GM12878 (cell line): ENCODE data around the gene IFNG-AS1. TPM values are rescaled to one million over a fixed set of nuclear protein-coding genes. Genes with fewer than 3 reads are reported as not detected.

Source experiments
- ATAC-seq: fragments of 200-7000 bp; cut with Tn5 transposase; 3 replicates; pipeline ENCODE4 v1.9.1; 2020; ENCODE audit warnings: mild to moderate bottlenecking, moderate library complexity
- BruUV-seq: library from RNA; stranded (reverse); fragments of 400-500 nt; replicated peaks from 2 replicates; lab custom pipeline; 2021; lab: Mats Ljungman, UMichigan
- CTCF ChIA-PET: fragments of 300-600 bp; sonication (Branson Sonifier 250); formaldehyde crosslinking; extraction: SDS; loops from one replicate; lab custom pipeline; 2021; ENCODE audit warnings: inconsistent platforms; lab: Yijun Ruan, JAX
- POLR2A ChIA-PET: fragments of 350-600 bp; formaldehyde crosslinking; extraction: SDS; loops from one replicate; lab custom pipeline; 2021; ENCODE audit warnings: inconsistent platforms; lab: Charles Lee
- RAD21 ChIA-PET: fragments of 300-600 bp; sonication (Branson Sonifier 250); formaldehyde crosslinking; loops from one replicate; lab custom pipeline; 2023; ENCODE audit warnings: antibody characterized with exemption; ENCODE audit not compliant: unreplicated experiment; lab: Charles Lee
- SMC1A ChIA-PET: fragments of 300-600 bp; sonication (Branson Sonifier 250); formaldehyde crosslinking; loops from one replicate; lab custom pipeline; 2023; ENCODE audit not compliant: unreplicated experiment, uncharacterized antibody; lab: Charles Lee
- DNase-seq: peaks from one replicate; pipeline ENCODE4 v3.0.0-alpha.2; 2011; ENCODE audit warnings: low read depth, low spot score
- FAIRE-seq: peaks from 3 replicates; lab custom pipeline; 2011; peaks lifted over from hg19 to GRCh38; lab: Jason Lieb, UNC
- H2AFZ ChIP-seq: 2 replicates; pipeline ENCODE4 v1.6.0; 2011; ENCODE audit warnings: low read depth, low read length, control low read depth; ENCODE audit not compliant: control insufficient read depth
- H3K27ac ChIP-seq: 2 replicates; pipeline ENCODE4 v1.5.1; 2011; ENCODE audit warnings: control low read depth; ENCODE audit not compliant: control insufficient read depth, insufficient read depth
- H3K27me3 ChIP-seq, 2 experiments: replicated peaks in 1 of 2; 2 replicates each; pipeline versions ENCODE4 v1.6.0 to v1.6.1; 2011; ENCODE audit warnings: low read length in 1 of 2; ENCODE audit not compliant: control insufficient read depth in 2 of 2, insufficient read depth in 2 of 2
- H3K36me3 ChIP-seq, 2 experiments: 2 replicates each; pipeline ENCODE4 v1.5.1; 2011; ENCODE audit warnings: low read length in 1 of 2; ENCODE audit not compliant: control insufficient read depth in 2 of 2, insufficient read depth in 2 of 2
- H3K4me1 ChIP-seq: 2 replicates; pipeline ENCODE4 v1.6.1; 2011; ENCODE audit warnings: mild to moderate bottlenecking, low read length, moderate library complexity, mixed read lengths; ENCODE audit not compliant: control insufficient read depth, insufficient read depth
- H3K4me2 ChIP-seq: 2 replicates; pipeline ENCODE4 v1.6.0; 2011; ENCODE audit warnings: control low read depth; ENCODE audit not compliant: control insufficient read depth, insufficient read depth
- H3K4me3 ChIP-seq: fragments of 200-600 bp; sonication (generic); 2 replicates; pipeline ENCODE4 v1.5.1; 2016
- H3K79me2 ChIP-seq: 2 replicates; pipeline ENCODE4 v1.6.0; 2011; ENCODE audit warnings: low read length; ENCODE audit not compliant: control insufficient read depth, insufficient read depth
- H3K9ac ChIP-seq: 2 replicates; pipeline ENCODE4 v1.8.0; 2011; ENCODE audit warnings: low read length, control low read depth, mixed read lengths; ENCODE audit not compliant: control insufficient read depth, insufficient read depth
- H3K9me3 ChIP-seq: replicated peaks from 3 replicates; pipeline ENCODE4 v1.5.1; 2011; ENCODE audit warnings: mild to moderate bottlenecking, low read length; ENCODE audit not compliant: control insufficient read depth, insufficient read depth
- H4K20me1 ChIP-seq: 2 replicates; pipeline ENCODE4 v1.6.0; 2011; ENCODE audit not compliant: control insufficient read depth, insufficient read depth
- BCL3 ChIP-seq: IDR thresholded peaks from 2 replicates; pipeline ENCODE4 v1.6.1; 2011; ENCODE audit warnings: borderline replicate concordance, low read depth, mild to moderate bottlenecking, moderate library complexity, low read length; ENCODE audit not compliant: insufficient read depth, poor library complexity, severe bottlenecking
- CBX5 ChIP-seq: sonication (generic); IDR thresholded peaks from 2 replicates; pipeline ENCODE4 v1.6.1; 2016; ENCODE audit warnings: low read depth, moderate library complexity, mild to moderate bottlenecking, inconsistent platforms
- CHD1 ChIP-seq: IDR thresholded peaks from 2 replicates; pipeline ENCODE4 v1.6.1; 2012; ENCODE audit warnings: low read depth, low read length, improper control_type of control experiment
- CREB1 ChIP-seq: IDR thresholded peaks from 2 replicates; pipeline ENCODE4 v1.6.1; 2012; ENCODE audit warnings: low read depth, mild to moderate bottlenecking, inconsistent platforms
- MYC ChIP-seq: IDR thresholded peaks from 2 replicates; pipeline ENCODE4 v1.6.1; 2011; ENCODE audit warnings: mild to moderate bottlenecking, low read length, moderate library complexity, inconsistent platforms; ENCODE audit not compliant: insufficient read depth, insufficient replicate concordance, insufficient read length, severe bottlenecking
- SIN3A ChIP-seq: IDR thresholded peaks from 2 replicates; pipeline ENCODE4 v1.6.1; 2012; ENCODE audit warnings: low read depth, low read length, improper control_type of control experiment
- SIX5 ChIP-seq: IDR thresholded peaks from 2 replicates; pipeline ENCODE4 v1.6.1; 2011; ENCODE audit warnings: mild to moderate bottlenecking, low read depth, low read length, moderate library complexity; ENCODE audit not compliant: severe bottlenecking
- TBL1XR1 ChIP-seq: IDR thresholded peaks from 2 replicates; pipeline ENCODE4 v1.6.1; 2012; ENCODE audit warnings: low read depth, low read length, improper control_type of control experiment
- ZNF24 ChIP-seq: fragments of 450-650 bp; IDR thresholded peaks from 2 replicates; pipeline ENCODE4 v1.6.1; 2017; ENCODE audit warnings: antibody characterized with exemption, mild to moderate bottlenecking
- WGBS: methylation state at CpG from one replicate; pipeline ENCODE4 v1.1.6; 2016; ENCODE audit warnings: low lambda C conversion rate; ENCODE audit not compliant: insufficient replicate concordance, insufficient coverage; ENCODE audit errors: missing lambda C conversion rate; 5-methylcytosine and 5-hydroxymethylcytosine counted together
- in situ Hi-C: fragments of 300-500 bp; cut with MboI; formaldehyde crosslinking; loops from 9 replicates; pipeline ENCODE4 v1.14.3; 2018; ENCODE audit warnings: mixed read lengths
- intact Hi-C: fragments of 100-400 bp; cut with micrococcal nuclease; formaldehyde crosslinking; loops from one replicate; pipeline ENCODE4 v1.14.2; 2022; ENCODE audit not compliant: unreplicated experiment
- polyA plus RNA-seq, 11 experiments: library from polyadenylated mRNA; depleted of rRNA in 4 of 11; unstranded in 6 of 11; stranded (reverse) in 5 of 11; fragments of >200 nt; fragmentation: Nextera tagmentation in 4 of 11; fragmentation: Illumina TruSeq in 1 of 11; extraction: Ambion mirVana in 4 of 11; extraction: Trizol in 1 of 11; gene quantifications; 1 replicate in 1 of 11; 2 replicates in 10 of 11; pipeline versions ENCODE4 v1.2.1 to v1.2.3, GENCODE V29; 2011 to 2016; ENCODE audit warnings: inconsistent platforms in 2 of 11, missing spikeins in 2 of 11, low read depth in 1 of 11
- total RNA-seq, 4 experiments: library from RNA; depleted of rRNA in 3 of 4; stranded (reverse); fragments of >200 nt in 3 of 4; fragmentation: Illumina TruSeq in 1 of 4; extraction: Trizol in 1 of 4; gene quantifications; 2 replicates each; pipeline versions ENCODE4 v1.2.1 to v1.2.3, GENCODE V29; 2013 to 2021
- TF ChIP-seq, protein P1 (sequence below): fragments of 450-650 bp; formaldehyde crosslinking; IDR thresholded peaks from 2 replicates; pipeline ENCODE4 v1.4.0; 2020; ENCODE audit warnings: mild to moderate bottlenecking, moderate library complexity
- TF ChIP-seq, protein P2 (sequence below): fragments of 450-650 bp; IDR thresholded peaks from 2 replicates; pipeline ENCODE4 v1.6.1; 2016; ENCODE audit warnings: mild to moderate bottlenecking, moderate library complexity, borderline replicate concordance
- TF ChIP-seq, protein P3 (sequence below): fragments of 450-650 bp; IDR thresholded peaks from 2 replicates; pipeline ENCODE4 v1.6.1; 2017; ENCODE audit warnings: borderline replicate concordance

The IFNG-AS1 gene
- total and polyA plus RNA-seq, 10 of the 15 experiments (the other 5 are each of a cell fraction or from before 2014, with no cell fraction given), result 0.40 to 1.9 (median 1.3) TPM

DNA sequence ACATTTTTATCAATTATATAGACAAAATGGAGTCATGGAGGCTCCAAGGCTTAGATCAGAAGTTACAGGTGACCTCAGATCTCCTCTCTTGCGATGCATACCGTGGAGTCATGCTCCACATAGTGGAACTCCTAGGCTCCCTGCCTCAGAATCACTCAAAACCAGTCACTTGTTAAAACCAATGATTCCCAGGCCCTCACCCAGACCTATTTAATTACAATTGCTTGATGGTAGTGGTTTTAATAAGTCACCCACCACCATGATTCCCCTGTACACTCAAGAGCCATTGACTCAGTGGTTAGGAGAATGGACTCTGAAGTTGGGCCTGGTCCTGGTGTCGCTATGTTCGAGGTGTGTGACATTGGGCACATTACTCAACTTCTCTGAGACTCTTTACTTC lies 26.9 kb downstream of the IFNG-AS1 start:
- BruUV-seq, result no TSS peak
- in situ Hi-C loops, result no loop called here
- H3K9me3 ChIP-seq, result no peaks in the 10 kb centered on the region
- no peak overlapping the region for H3K4me2 ChIP-seq
- H3K27me3 ChIP-seq, result no peaks in the 10 kb centered on the region
- H3K9ac ChIP-seq, result no peak overlapping the region
- no peaks in the 10 kb centered on the region for H4K20me1 ChIP-seq
- no peaks in the 10 kb centered on the region for H3K36me3 ChIP-seq
- H3K4me1 ChIP-seq, result peaks cover 4% of the 10 kb centered on the region; the same call in 1 of the 2 replicates
- no peak overlapping the region for H3K4me3 ChIP-seq
- no peak for DNase-seq
- POLR2A ChIA-PET, result no interaction called here
- CTCF ChIA-PET, result no interaction called here
- ATAC-seq, result no peak
- H3K27ac ChIP-seq, result no peak overlapping the region
- intact Hi-C loops, result no loop called here
- 94% methylated on average over 4 of the region's 4 CpGs for WGBS
- SMC1A ChIA-PET, result no interaction called here
- H3K79me2 ChIP-seq, result no peaks in the 10 kb centered on the region
- H2AFZ ChIP-seq, result no peak overlapping the region
- no peak for FAIRE-seq
- RAD21 ChIA-PET, result no interaction called here
- no peak for TF ChIP-seq CBX5
- TF ChIP-seq TBL1XR1, result no peak
- TF ChIP-seq CHD1, result no peak
- no peak for TF ChIP-seq ZNF24
- TF ChIP-seq SIN3A, result no peak
- TF ChIP-seq, protein P1, sequence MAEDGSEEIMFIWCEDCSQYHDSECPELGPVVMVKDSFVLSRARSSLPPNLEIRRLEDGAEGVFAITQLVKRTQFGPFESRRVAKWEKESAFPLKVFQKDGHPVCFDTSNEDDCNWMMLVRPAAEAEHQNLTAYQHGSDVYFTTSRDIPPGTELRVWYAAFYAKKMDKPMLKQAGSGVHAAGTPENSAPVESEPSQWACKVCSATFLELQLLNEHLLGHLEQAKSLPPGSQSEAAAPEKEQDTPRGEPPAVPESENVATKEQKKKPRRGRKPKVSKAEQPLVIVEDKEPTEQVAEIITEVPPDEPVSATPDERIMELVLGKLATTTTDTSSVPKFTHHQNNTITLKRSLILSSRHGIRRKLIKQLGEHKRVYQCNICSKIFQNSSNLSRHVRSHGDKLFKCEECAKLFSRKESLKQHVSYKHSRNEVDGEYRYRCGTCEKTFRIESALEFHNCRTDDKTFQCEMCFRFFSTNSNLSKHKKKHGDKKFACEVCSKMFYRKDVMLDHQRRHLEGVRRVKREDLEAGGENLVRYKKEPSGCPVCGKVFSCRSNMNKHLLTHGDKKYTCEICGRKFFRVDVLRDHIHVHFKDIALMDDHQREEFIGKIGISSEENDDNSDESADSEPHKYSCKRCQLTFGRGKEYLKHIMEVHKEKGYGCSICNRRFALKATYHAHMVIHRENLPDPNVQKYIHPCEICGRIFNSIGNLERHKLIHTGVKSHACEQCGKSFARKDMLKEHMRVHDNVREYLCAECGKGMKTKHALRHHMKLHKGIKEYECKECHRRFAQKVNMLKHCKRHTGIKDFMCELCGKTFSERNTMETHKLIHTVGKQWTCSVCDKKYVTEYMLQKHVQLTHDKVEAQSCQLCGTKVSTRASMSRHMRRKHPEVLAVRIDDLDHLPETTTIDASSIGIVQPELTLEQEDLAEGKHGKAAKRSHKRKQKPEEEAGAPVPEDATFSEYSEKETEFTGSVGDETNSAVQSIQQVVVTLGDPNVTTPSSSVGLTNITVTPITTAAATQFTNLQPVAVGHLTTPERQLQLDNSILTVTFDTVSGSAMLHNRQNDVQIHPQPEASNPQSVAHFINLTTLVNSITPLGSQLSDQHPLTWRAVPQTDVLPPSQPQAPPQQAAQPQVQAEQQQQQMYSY (CRISPR knock-in tag), result no peak
- no peak for TF ChIP-seq MYC
- TF ChIP-seq SIX5, result no peak
- TF ChIP-seq, protein P2, sequence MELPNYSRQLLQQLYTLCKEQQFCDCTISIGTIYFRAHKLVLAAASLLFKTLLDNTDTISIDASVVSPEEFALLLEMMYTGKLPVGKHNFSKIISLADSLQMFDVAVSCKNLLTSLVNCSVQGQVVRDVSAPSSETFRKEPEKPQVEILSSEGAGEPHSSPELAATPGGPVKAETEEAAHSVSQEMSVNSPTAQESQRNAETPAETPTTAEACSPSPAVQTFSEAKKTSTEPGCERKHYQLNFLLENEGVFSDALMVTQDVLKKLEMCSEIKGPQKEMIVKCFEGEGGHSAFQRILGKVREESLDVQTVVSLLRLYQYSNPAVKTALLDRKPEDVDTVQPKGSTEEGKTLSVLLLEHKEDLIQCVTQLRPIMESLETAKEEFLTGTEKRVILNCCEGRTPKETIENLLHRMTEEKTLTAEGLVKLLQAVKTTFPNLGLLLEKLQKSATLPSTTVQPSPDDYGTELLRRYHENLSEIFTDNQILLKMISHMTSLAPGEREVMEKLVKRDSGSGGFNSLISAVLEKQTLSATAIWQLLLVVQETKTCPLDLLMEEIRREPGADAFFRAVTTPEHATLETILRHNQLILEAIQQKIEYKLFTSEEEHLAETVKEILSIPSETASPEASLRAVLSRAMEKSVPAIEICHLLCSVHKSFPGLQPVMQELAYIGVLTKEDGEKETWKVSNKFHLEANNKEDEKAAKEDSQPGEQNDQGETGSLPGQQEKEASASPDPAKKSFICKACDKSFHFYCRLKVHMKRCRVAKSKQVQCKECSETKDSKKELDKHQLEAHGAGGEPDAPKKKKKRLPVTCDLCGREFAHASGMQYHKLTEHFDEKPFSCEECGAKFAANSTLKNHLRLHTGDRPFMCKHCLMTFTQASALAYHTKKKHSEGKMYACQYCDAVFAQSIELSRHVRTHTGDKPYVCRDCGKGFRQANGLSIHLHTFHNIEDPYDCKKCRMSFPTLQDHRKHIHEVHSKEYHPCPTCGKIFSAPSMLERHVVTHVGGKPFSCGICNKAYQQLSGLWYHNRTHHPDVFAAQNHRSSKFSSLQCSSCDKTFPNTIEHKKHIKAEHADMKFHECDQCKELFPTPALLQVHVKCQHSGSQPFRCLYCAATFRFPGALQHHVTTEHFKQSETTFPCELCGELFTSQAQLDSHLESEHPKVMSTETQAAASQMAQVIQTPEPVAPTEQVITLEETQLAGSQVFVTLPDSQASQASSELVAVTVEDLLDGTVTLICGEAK, result no peak
- TF ChIP-seq, protein P3, sequence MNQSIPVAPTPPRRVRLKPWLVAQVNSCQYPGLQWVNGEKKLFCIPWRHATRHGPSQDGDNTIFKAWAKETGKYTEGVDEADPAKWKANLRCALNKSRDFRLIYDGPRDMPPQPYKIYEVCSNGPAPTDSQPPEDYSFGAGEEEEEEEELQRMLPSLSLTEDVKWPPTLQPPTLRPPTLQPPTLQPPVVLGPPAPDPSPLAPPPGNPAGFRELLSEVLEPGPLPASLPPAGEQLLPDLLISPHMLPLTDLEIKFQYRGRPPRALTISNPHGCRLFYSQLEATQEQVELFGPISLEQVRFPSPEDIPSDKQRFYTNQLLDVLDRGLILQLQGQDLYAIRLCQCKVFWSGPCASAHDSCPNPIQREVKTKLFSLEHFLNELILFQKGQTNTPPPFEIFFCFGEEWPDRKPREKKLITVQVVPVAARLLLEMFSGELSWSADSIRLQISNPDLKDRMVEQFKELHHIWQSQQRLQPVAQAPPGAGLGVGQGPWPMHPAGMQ, result no peak
- no peak for TF ChIP-seq CREB1
- TF ChIP-seq BCL3, result no peak
